Heart left ventricle (tissue), 16 donors: Measurements from ENCODE around the gene CNGA3. TPM values are rescaled to one million over a fixed set of nuclear protein-coding genes. Genes with fewer than 3 reads are reported as not detected.

ENCODE experiments used
- ATAC-seq, 4 donors: fragments of 200-7000 bp; cut with Tn5 transposase; one replicate each; pipeline ENCODE4 v1.9.1; 2020 to 2022; ENCODE audit warnings: moderate library complexity in 4 of 4, mild to moderate bottlenecking in 3 of 4, moderate number of reproducible peaks in 1 of 4
- DNase-seq, 5 donors: peaks; one replicate each; pipeline ENCODE4 v3.0.0-alpha.2; 2020
- H3K27ac ChIP-seq, 12 donors: fragments of 200-600 bp; sonication (generic) in 4 of 12; one replicate each; pipeline versions ENCODE4 v1.5.0 to v1.8.0; 2016 to 2022; ENCODE audit warnings: mild to moderate bottlenecking in 2 of 12
- H3K27me3 ChIP-seq, 9 donors: fragments of 200-600 bp; sonication (generic) in 2 of 9; one replicate each; pipeline versions ENCODE4 v1.5.1 to v1.8.0; 2016 to 2022; ENCODE audit warnings: mild to moderate bottlenecking in 3 of 9
- H3K36me3 ChIP-seq, 9 donors: fragments of 200-600 bp; sonication (generic) in 2 of 9; one replicate each; pipeline versions ENCODE4 v1.5.0 to v1.8.0; 2018 to 2022; ENCODE audit warnings: mild to moderate bottlenecking in 2 of 9
- H3K4me1 ChIP-seq, 12 donors: fragments of 200-600 bp; sonication (generic) in 4 of 12; one replicate each; pipeline versions ENCODE4 v1.5.0 to v1.8.0; 2016 to 2022; ENCODE audit warnings: mild to moderate bottlenecking in 3 of 12
- H3K4me3 ChIP-seq, 12 donors: fragments of 200-600 bp; sonication (generic) in 4 of 12; one replicate each; pipeline versions ENCODE4 v1.5.0 to v1.8.0; 2017 to 2022; ENCODE audit warnings: mild to moderate bottlenecking in 9 of 12, moderate library complexity in 4 of 12
- H3K9me3 ChIP-seq, 12 donors: fragments of 200-600 bp; sonication (generic) in 4 of 12; one replicate each; pipeline versions ENCODE4 v1.5.0 to v1.8.0; 2016 to 2022; ENCODE audit warnings: mild to moderate bottlenecking in 1 of 12
- POLR2A ChIP-seq, 2 donors: fragments of 450-650 bp; IDR thresholded peaks; one replicate each; pipeline ENCODE4 v1.6.1; 2017; ENCODE audit warnings: antibody characterized with exemption in 2 of 2, mild to moderate bottlenecking in 2 of 2, moderate library complexity in 2 of 2
- WGBS, 4 donors: extraction: QIAGEN DNeasy Blood & Tissue Kit in 2 of 4; methylation state at CpG; one replicate each; pipeline versions ENCODE4 v1.1.5 to v1.1.7; 2013 to 2018; 5-methylcytosine and 5-hydroxymethylcytosine counted together
- intact Hi-C, 10 donors: fragments of 100-400 bp; cut with DNase I; formaldehyde crosslinking; loops; one replicate each; pipeline versions ENCODE4 v1.11.1 to v1.14.2; 2022
- polyA plus RNA-seq, 2 donors: library from polyadenylated mRNA; stranded (reverse); fragments of 200-250 nt; gene quantifications; one replicate each; pipeline ENCODE4 v1.2.3, GENCODE V29; 2013
- total RNA-seq, 9 donors: library from RNA; depleted of rRNA in 2 of 9; stranded (reverse); fragments of >200 nt in 2 of 9; fragmentation: NEBNext Ultra II Directional in 3 of 9; extraction: Animal tissue kit (Norgen Biotek cat#: 25700) in 3 of 9; gene quantifications; one replicate each; pipeline versions ENCODE4 v1.1.0 to v1.2.4, GENCODE V29; 2016 to 2023
- TF ChIP-seq, protein P1 (sequence below), 12 donors: fragments of 200-600 bp; sonication (generic) in 4 of 12; IDR thresholded peaks; one replicate each; pipeline versions ENCODE4 v1.5.0 to v1.8.0; 2018 to 2022; ENCODE audit warnings: antibody characterized with exemption in 12 of 12, mild to moderate bottlenecking in 5 of 12
- donor health status: ischemic (EF 13 %, LVEDD 7.1; RV severe dilation, severe dysfunction).
- donor health status: healthy with polysubstance abuse.
- donor health status: DM: no; HTN: yes; CAD: no.
- donor health status: DM: no; HTN: no; CAD: no.
- donor health status: ischemic (EF 25% LVEDD 6.9; RV normal size, moderate dysfunction).
- donor health status: ischemic (EF 25% LVEDD 5.7; RV mildly dilated, moderate dysfunction).
- donor health status: healthy.
- donor health status: DM: yes; HTN: yes; CAD: no.
- donor health status: ischemic (EF 35%, LVEDD 5.7; RV mildly dilated, moderate dysfunction).
- donor health status: nonischemic (EF 11% LVEDD 7.7; RV severe dilation, severe dysfunction).
- donor health status: DM: yes; HTN: yes; CAD: no.
- donor health status: PGD.
- donor health status: ischemic (EF 29% LVEDD 5.4; RV normal size, mild dysfunction).
- donor health status: nonischemic (EF 23%, LVEDD 6.1; RV moderate dilation, normal function).

CNGA3 gene
- total and polyA plus RNA-seq, 11 donors, result 0.43 TPM; not detected in 10

- no peak overlapping the region for H3K4me3 ChIP-seq
- no peak for TF ChIP-seq POLR2A (IDR thresholded peaks at IDR 0.05)
- TF ChIP-seq, protein P1, sequence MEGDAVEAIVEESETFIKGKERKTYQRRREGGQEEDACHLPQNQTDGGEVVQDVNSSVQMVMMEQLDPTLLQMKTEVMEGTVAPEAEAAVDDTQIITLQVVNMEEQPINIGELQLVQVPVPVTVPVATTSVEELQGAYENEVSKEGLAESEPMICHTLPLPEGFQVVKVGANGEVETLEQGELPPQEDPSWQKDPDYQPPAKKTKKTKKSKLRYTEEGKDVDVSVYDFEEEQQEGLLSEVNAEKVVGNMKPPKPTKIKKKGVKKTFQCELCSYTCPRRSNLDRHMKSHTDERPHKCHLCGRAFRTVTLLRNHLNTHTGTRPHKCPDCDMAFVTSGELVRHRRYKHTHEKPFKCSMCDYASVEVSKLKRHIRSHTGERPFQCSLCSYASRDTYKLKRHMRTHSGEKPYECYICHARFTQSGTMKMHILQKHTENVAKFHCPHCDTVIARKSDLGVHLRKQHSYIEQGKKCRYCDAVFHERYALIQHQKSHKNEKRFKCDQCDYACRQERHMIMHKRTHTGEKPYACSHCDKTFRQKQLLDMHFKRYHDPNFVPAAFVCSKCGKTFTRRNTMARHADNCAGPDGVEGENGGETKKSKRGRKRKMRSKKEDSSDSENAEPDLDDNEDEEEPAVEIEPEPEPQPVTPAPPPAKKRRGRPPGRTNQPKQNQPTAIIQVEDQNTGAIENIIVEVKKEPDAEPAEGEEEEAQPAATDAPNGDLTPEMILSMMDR (IDR thresholded peaks at IDR 0.05), result no peak
- H3K36me3 ChIP-seq, result no peaks in the 10 kb centered on the region
- H3K27me3 ChIP-seq, result peaks cover 0 to 3% (median 0%) of the 10 kb centered on the region in 9 donors
- 74 to 86% (median 83%) methylated on average over 4 of the region's 4 CpGs for WGBS, 4 donors
- no peak for DNase-seq
- no peak overlapping the region for H3K27ac ChIP-seq
- ATAC-seq, result no peak
- intact Hi-C loops, result no loop called here
- peaks cover 0 to 13% (median 0%) of the 10 kb centered on the region in 12 donors for H3K9me3 ChIP-seq
- no peaks in the 10 kb centered on the region for H3K4me1 ChIP-seq
Measured at GRCh38 chr2:98329549-98329948, 16.7 kb upstream of the CNGA3 start.

DNA sequence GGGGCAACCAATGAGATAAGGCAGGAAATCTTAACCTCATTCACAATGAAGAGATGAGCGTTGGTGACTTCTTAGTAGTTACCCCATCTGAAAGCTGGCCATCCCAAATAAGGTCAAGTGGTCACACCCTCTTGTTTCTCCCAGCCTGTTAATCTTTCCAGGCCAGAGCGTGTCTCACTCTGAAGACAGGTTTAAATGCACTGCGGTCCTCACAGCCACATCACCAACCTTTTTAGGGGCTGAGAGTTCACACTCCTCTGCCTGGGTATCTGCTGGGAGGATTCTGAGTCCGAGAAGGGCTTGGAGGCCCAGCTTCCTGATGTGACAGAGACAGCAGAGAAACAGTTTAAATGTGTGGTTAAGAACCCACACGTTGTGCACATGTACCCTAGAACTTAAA lies 13.3 kb upstream of the CNGA3 start:
- intact Hi-C loops, result no loop called here
- H3K4me3 ChIP-seq, result no peak overlapping the region
- no peak for ATAC-seq
- DNase-seq, result no peak
- peaks cover 0 to 6% (median 0%) of the 10 kb centered on the region in 9 donors for H3K27me3 ChIP-seq
- TF ChIP-seq, protein P1 (IDR thresholded peaks at IDR 0.05), result no peak
- no peak for TF ChIP-seq POLR2A (IDR thresholded peaks at IDR 0.05)
- H3K36me3 ChIP-seq, result no peaks in the 10 kb centered on the region
- no peak overlapping the region for H3K27ac ChIP-seq
- WGBS, 4 donors, result 76 to 87% (median 83%) methylated on average over 5 of the region's 5 CpGs
- H3K9me3 ChIP-seq, result peaks cover 0 to 9% (median under 1%) of the 10 kb centered on the region in 12 donors
- H3K4me1 ChIP-seq, result no peaks in the 10 kb centered on the region

- TF ChIP-seq, protein P1 (IDR thresholded peaks at IDR 0.05), result no peak
- TF ChIP-seq POLR2A (IDR thresholded peaks at IDR 0.05), result no peak
- ATAC-seq, result no peak
- no peaks in the 10 kb centered on the region for H3K36me3 ChIP-seq
- no peak for DNase-seq
- H3K4me1 ChIP-seq, result no peaks in the 10 kb centered on the region
- H3K27ac ChIP-seq, result no peak overlapping the region
- H3K27me3 ChIP-seq, result peaks cover 0 to 6% (median 0%) of the 10 kb centered on the region in 9 donors
- WGBS, 4 donors, result 52 to 69% (median 58%) methylated on average over 2 of the region's 2 CpGs
- intact Hi-C loops, result no loop called here
- no peak overlapping the region for H3K4me3 ChIP-seq
- H3K9me3 ChIP-seq, result peaks cover 0 to 8% (median 0%) of the 10 kb centered on the region in 12 donors
Measured at GRCh38 chr2:98333922-98334321, 12.3 kb upstream of the CNGA3 start.

- no peak for DNase-seq
- Histone ChIP-seq H3K27me3 (peaks cover 0 to 8% (median 0%) of the 10 kb centered on the region in 9 donors), H3K4me3 (no peak overlapping the region), H3K4me1 (no peaks in the 10 kb centered on the region), H3K27ac (no peak overlapping the region), H3K9me3 (peaks cover 0 to 8% (median 0%) of the 10 kb centered on the region in 12 donors), H3K36me3 (no peaks in the 10 kb centered on the region)
- ATAC-seq, result no peak
- 31 to 42% (median 35%) methylated on average over 4 of the region's 4 CpGs for WGBS, 4 donors
- TF ChIP-seq, protein P1 (IDR thresholded peaks at IDR 0.05), result no peak
- TF ChIP-seq POLR2A (IDR thresholded peaks at IDR 0.05), result no peak
- intact Hi-C loops, result no loop called here
Measured at GRCh38 chr2:98334439-98335078, 11.7 kb upstream of the CNGA3 start.
